HG03039 (cell line): ENCODE data around the gene OR6V1.
"Not testable (repeated sequence)": the region's sequence is repeated elsewhere in the genome, so short reads cannot be mapped to it uniquely, and the experiment has no call there.

Experiments used
- ATAC-seq: cut with Tn5 transposase; IDR thresholded peaks from one replicate; pipeline ENCODE4 v1.9.1; 2021; ENCODE audit warnings: mild to moderate bottlenecking, moderate library complexity; ENCODE audit not compliant: unreplicated experiment

OR6V1 gene

GRCh38 chr7:143042159-143042789 lies 9.9 kb upstream of the OR6V1 start:
- ATAC-seq: no peak

DNA sequence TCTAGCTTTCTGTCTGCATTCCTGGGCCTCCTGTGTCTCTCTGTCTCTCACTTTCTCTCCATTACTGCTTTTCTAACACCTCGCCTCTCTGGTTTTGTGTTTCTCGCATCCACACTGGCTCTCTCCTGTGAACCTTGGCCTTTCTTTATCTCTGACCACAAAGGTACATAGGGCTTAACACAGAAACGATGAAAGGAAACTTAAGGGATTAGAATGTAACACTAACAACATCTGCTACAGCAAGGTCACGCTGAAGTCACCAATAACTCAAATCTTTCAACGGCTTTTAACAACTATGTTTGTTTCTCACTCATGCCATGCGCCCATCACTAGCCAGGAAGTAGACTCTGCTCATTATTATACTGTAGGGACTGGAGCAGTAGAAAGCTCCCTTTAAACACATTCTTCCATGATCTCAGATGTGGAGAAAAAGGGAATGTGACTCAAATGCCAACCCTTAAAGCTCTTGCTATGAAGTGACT lies 9.3 kb upstream of the OR6V1 start:
- no peak for ATAC-seq

DNA sequence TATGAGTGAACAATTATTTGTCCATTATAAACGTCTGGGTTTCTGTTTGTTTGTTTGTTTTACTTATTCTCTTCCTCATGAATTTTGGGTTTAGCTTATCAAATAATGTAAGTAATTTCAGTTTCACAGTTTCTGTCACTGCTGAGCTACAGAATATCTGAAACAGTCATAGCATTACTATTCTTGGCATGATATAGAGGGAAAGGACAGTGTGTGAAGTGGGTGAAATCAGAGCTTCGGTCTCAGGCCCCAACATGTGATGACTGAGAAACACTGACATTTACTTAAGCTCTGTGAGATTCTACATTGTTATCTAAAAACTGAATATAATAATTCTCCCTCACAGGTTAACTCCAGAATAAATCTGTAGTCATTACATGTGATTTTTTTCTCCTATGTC lies 8.8 kb upstream of the OR6V1 start:
- ATAC-seq: no peak

DNA sequence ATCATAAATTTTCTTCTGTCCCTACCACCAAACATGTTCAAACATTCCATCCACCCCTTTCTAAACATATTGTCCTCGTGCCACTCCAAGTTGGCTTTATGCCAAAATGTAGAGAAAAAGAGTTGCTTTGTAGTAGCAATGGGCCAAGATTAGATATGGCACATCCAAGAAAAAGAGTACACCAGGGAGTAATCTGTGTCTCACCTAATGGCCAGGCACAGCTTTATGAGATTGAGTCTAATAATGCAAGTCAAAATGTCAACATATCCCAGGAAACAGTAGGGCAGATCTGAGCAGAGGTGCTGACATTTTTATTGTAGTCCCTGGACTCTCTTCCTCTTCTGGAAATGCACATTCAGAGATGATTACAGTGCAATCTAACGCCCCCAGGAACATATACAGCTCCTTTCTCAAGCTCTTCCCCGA lies 5.7 kb upstream of the OR6V1 start:
- no peak for ATAC-seq

GRCh38 chr7:143047326-143047725 lies 4.8 kb upstream of the OR6V1 start:
- ATAC-seq: no peak

GRCh38 chr7:143048827-143049226 lies 3.3 kb upstream of the OR6V1 start:
- no peak for ATAC-seq

- ATAC-seq: no peak
Observed at GRCh38 chr7:143049362-143049761, 2.8 kb upstream of the OR6V1 start.

- ATAC-seq: no peak
Observed at GRCh38 chr7:143050931-143051330, 1.2 kb upstream of the OR6V1 start.

GRCh38 chr7:143054621-143055020 lies 2.5 kb downstream of the OR6V1 start:
- no peak for ATAC-seq

DNA sequence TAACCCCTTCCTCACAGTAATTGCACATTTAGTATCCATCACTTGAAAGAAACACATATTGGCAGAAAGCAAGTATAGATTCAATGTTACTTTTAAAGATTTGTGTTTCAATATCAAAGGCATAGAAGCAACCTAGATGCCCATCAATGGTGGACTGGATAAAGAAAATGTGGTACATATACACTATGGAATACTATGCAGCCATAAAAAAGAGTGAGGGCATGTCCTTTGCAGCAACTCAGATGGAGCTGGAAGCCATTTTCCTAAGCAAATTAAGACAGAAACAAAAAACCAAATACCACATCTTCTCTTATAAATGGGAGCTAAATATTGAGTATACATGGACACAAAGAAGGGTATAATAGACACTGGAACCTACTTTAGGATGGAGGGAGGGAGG lies 3.6 kb downstream of the OR6V1 start:
- no peak for ATAC-seq

DNA sequence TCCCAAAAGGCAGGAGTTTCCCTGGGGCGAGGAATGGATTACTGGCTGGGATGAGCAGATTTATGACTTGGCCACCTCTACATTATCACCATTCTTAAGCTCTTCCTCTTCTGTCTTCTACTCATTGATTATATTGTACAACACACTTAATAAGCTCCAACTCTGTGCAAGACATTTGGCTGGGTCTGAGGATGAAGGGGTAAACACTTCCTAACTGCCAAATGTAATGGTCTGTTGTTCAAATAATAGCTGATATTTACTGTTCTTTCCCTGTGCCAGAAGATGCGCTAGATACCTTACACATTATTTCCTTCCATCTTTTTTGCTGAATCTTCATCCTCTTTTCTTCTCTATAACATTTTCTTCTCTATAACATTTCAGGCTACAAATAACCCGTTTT lies 11.6 kb downstream of the OR6V1 start:
- ATAC-seq: no peak

DNA sequence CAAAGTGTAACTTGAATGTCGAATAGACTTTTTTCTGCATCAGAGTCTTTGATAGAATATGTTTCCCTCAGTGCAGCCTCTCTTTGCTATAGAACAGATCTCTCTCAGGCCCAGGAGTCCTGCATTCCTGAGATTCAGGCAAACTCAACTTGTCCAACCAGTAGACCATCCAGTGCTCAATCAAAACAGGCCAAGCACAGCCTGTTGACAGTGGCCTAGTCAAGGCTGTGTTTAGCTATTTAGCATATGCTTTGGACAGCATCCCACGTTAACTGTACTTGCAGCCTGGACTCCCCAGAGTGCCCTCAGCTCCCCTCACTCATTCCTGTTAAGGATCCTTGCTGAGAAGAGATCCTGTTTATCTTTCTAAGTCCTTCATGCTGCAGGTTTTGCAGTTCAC lies 16.3 kb downstream of the OR6V1 start:
- no peak for ATAC-seq

DNA sequence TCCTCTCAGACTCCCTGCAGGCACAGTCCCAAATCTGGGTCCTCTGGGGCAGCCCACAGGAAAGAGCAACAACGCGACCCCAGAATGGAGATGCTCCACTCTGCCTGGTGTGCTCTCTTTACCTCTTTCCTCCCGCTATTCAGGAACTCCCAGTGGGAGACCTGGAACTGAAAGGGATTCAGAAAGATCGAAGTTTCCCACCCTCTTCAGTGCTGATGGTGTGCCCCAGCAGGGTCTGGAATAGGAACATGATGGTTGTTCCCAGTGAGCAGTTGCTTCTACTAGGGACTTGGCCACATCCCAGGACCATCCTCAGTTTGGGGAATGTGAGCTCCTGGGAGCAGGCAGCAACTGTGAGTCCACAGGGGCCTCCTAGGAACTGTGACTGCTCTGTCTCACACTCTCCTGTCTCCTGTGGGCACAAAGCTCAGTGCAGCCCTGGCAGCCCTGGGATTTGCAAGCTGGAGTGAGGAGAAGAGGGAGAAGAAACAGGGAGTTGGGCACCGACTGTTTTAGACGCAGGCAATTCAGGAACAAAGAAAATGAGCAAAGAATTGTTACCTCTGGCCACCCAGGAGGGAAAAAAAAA lies 17.9 kb downstream of the OR6V1 start:
- ATAC-seq: no peak

DNA sequence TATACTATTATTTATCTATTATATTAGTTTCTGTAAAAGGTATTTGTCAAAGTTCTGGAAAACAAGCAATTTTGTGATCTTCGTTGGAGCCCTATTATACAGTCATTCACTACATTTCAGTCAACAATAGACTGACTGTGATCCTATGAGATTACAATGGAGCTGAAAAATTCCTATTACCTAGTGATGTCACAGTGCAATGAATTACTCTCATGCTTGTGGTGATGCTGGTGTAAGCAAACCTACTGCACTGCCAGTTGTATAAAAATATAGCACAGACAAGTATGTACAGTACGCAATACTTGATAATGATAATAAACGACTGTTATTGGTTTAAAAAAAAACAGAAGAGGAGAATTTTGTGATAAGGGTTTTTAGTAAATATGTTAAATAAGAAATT lies 21.4 kb downstream of the OR6V1 start:
- no peak for ATAC-seq

- ATAC-seq: no peak
Observed at GRCh38 chr7:143074141-143074540, 22.0 kb downstream of the OR6V1 start.

GRCh38 chr7:143085109-143085508 lies 33.0 kb downstream of the OR6V1 start:
- ATAC-seq: no peak

GRCh38 chr7:143085610-143086009 lies 33.5 kb downstream of the OR6V1 start:
- not testable (repeated sequence) for ATAC-seq

DNA sequence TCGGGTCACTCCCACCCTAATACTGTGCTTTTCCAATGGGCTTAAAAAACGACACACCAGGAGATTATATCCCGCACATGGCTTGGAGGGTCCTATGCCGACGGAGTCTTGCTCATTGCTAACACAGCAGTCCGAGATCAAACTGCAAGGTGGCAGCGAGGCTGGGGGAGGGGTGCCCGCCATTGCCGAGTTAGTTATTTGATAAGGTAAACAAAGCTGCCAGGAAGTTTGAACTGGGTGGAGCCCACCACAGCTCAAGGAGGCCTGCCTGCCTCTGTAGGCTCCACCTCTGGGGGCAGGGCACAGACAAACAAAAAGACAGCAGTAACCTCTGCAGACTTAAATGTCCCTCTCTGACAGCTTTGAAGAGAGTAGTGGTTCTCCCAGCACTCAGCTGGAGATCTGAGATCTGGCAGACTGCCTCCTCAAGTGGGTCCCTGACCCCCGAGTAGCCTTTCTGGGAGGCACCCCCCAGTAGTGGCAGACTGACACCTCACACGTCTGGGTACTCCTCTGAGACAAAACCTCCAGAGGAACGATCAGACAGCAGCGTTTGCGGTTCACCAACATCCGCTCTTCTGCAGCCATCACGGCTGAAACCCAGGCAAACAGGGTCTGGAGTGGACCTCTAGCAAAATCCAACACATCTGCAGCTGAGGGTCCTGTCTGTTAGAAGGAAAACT lies 36.5 kb downstream of the OR6V1 start:
- not testable (repeated sequence) for ATAC-seq

- no peak for ATAC-seq
Observed at GRCh38 chr7:143096146-143096545, 44.0 kb downstream of the OR6V1 start.

GRCh38 chr7:143099579-143099978 lies 47.4 kb downstream of the OR6V1 start:
- ATAC-seq: not testable (repeated sequence)
